Loucy (cell line): ENCODE measurements around the gene DROSHA.

Experiments
- H2AFZ ChIP-seq: fragments of 200-600 bp; sonication (generic); 2 replicates; pipeline ENCODE4 v1.6.0; 2016; ENCODE audit warnings: antibody characterized with exemption, mild to moderate bottlenecking, low read length, moderate library complexity
- H3F3A ChIP-seq: fragments of 200-600 bp; 2 replicates; pipeline ENCODE4 v1.6.0; 2016; ENCODE audit warnings: antibody characterized with exemption, low read depth, mild to moderate bottlenecking
- H3K27me3 ChIP-seq: fragments of 200-600 bp; sonication (generic); 2 replicates; pipeline ENCODE4 v1.6.1; 2014; ENCODE audit warnings: low read length, mild to moderate bottlenecking; ENCODE audit not compliant: insufficient read depth, poor library complexity, severe bottlenecking
- H3K36me3 ChIP-seq: fragments of 200-600 bp; sonication (generic); 2 replicates; pipeline ENCODE4 v1.6.1; 2016; ENCODE audit warnings: low read length; ENCODE audit not compliant: insufficient read depth
- H3K4me1 ChIP-seq: fragments of 200-600 bp; sonication (generic); 2 replicates; pipeline ENCODE4 v1.5.1; 2014; ENCODE audit warnings: low read length, mild to moderate bottlenecking; ENCODE audit not compliant: insufficient read depth, poor library complexity, severe bottlenecking
- H3K4me2 ChIP-seq: fragments of 200-600 bp; sonication (generic); 2 replicates; pipeline ENCODE4 v1.6.0; 2014; ENCODE audit warnings: antibody characterized with exemption, low read length, low read depth, mild to moderate bottlenecking; ENCODE audit not compliant: poor library complexity, severe bottlenecking
- H3K4me3 ChIP-seq: fragments of 200-600 bp; sonication (generic); 2 replicates; pipeline ENCODE4 v1.5.1; 2014; ENCODE audit warnings: low read length, mild to moderate bottlenecking, mixed read lengths; ENCODE audit not compliant: poor library complexity, severe bottlenecking
- H3K79me2 ChIP-seq: fragments of 200-600 bp; sonication (generic); 2 replicates; pipeline ENCODE4 v1.6.1; 2014; ENCODE audit warnings: low read length; ENCODE audit not compliant: insufficient read depth
- H3K9ac ChIP-seq: fragments of 200-600 bp; sonication (generic); 2 replicates; pipeline ENCODE4 v1.6.0; 2014; ENCODE audit warnings: mild to moderate bottlenecking, low read depth, low read length, moderate library complexity; ENCODE audit not compliant: poor library complexity, severe bottlenecking
- H3K9me2 ChIP-seq: fragments of 200-600 bp; sonication (generic); replicated peaks from 2 replicates; pipeline ENCODE4 v1.6.1; 2016; ENCODE audit warnings: low read depth, low read length, mixed read lengths
- H3K9me3 ChIP-seq: fragments of 200-600 bp; sonication (generic); 2 replicates; pipeline ENCODE4 v1.6.1; 2014; ENCODE audit warnings: mild to moderate bottlenecking, antibody characterized with exemption, low read length, low read depth; ENCODE audit not compliant: insufficient read depth
- H4K20me1 ChIP-seq: fragments of 200-600 bp; sonication (generic); 2 replicates; pipeline ENCODE4 v1.6.0; 2014; ENCODE audit warnings: antibody characterized with exemption, low read length, mild to moderate bottlenecking; ENCODE audit not compliant: insufficient read depth, poor library complexity, severe bottlenecking
- EZH2phosphoT487 ChIP-seq: fragments of 200-600 bp; IDR thresholded peaks from 2 replicates; pipeline ENCODE4 v1.6.1; 2018; ENCODE audit warnings: antibody characterized with exemption, mild to moderate bottlenecking, moderate library complexity, borderline replicate concordance
- TF ChIP-seq, protein P1 (sequence below): fragments of 200-600 bp; sonication (generic); conservative IDR thresholded peaks from 2 replicates; pipeline ENCODE4 v1.5.1; 2014; ENCODE audit warnings: mild to moderate bottlenecking, antibody characterized with exemption, low read length

DROSHA gene

DNA sequence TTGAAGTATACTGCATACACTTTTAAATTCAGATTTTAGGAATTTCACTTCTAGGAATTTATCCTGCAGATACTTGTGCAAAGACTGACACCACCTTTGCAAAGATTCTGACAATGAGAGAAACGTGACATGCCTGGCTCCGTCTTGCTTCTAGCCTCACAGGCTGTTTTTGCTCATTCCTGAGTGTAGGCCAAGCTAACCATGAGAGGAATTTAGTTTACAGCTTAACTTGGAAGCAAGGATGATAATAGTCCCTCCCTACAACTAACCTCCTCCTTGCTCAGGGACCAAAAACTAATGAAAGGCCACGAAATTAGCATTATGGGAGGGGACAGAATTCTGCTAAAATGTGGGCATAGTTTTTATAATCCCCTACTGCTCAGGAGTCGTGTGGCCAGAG is 31.3 kb upstream of the DROSHA start:
- no peaks in the 10 kb centered on the region for H3K36me3 ChIP-seq
- no peak for TF ChIP-seq EZH2phosphoT487
- TF ChIP-seq, protein P1, sequence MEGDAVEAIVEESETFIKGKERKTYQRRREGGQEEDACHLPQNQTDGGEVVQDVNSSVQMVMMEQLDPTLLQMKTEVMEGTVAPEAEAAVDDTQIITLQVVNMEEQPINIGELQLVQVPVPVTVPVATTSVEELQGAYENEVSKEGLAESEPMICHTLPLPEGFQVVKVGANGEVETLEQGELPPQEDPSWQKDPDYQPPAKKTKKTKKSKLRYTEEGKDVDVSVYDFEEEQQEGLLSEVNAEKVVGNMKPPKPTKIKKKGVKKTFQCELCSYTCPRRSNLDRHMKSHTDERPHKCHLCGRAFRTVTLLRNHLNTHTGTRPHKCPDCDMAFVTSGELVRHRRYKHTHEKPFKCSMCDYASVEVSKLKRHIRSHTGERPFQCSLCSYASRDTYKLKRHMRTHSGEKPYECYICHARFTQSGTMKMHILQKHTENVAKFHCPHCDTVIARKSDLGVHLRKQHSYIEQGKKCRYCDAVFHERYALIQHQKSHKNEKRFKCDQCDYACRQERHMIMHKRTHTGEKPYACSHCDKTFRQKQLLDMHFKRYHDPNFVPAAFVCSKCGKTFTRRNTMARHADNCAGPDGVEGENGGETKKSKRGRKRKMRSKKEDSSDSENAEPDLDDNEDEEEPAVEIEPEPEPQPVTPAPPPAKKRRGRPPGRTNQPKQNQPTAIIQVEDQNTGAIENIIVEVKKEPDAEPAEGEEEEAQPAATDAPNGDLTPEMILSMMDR = no peak
- H2AFZ ChIP-seq = no peak overlapping the region
- no peaks in the 10 kb centered on the region for H3F3A ChIP-seq
- no peak overlapping the region for H3K4me2 ChIP-seq
- no peaks in the 10 kb centered on the region for H4K20me1 ChIP-seq
- no peak overlapping the region for H3K9ac ChIP-seq
- no peaks in the 10 kb centered on the region for H3K79me2 ChIP-seq
- H3K9me2 ChIP-seq = no peaks in the 10 kb centered on the region
- H3K27me3 ChIP-seq = no peaks in the 10 kb centered on the region
- H3K9me3 ChIP-seq = no peaks in the 10 kb centered on the region; the same call in 1 of the 2 replicates
- no peak overlapping the region for H3K4me3 ChIP-seq
- no peaks in the 10 kb centered on the region for H3K4me1 ChIP-seq

DNA sequence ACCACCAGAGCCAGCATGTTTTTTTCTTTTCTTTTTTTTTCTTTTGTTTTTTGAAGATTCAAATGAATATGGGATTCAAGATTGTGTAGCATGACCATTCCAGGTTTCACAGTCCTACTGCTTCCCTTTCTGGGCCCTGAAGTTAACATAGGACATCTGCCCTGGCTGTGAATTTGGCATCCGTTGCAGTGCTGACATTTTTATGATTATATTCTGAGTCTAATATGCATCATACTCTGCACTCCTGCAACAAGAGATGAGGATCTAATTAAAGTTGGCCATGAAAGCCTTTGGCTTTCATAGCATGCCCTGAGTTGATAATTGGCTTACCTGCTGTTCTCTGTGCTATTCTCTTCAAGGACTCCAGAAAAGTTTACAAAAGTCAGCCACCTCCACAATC is 30.1 kb upstream of the DROSHA start:
- no peaks in the 10 kb centered on the region for H3K79me2 ChIP-seq
- H3F3A ChIP-seq = no peaks in the 10 kb centered on the region
- no peak overlapping the region for H3K4me2 ChIP-seq
- H3K9me2 ChIP-seq = no peaks in the 10 kb centered on the region
- no peaks in the 10 kb centered on the region for H3K36me3 ChIP-seq
- no peak overlapping the region for H3K4me3 ChIP-seq
- H3K9ac ChIP-seq = no peak overlapping the region
- H2AFZ ChIP-seq = no peak overlapping the region
- H4K20me1 ChIP-seq = no peaks in the 10 kb centered on the region
- TF ChIP-seq, protein P1 = no peak
- no peak for TF ChIP-seq EZH2phosphoT487
- no peaks in the 10 kb centered on the region for H3K27me3 ChIP-seq
- H3K9me3 ChIP-seq = no peaks in the 10 kb centered on the region; the same call in 1 of the 2 replicates
- H3K4me1 ChIP-seq = no peaks in the 10 kb centered on the region

GRCh38 chr5:31559942-31560341 is 28.0 kb upstream of the DROSHA start:
- H3K27me3 ChIP-seq = no peaks in the 10 kb centered on the region
- H3K9me3 ChIP-seq = no peaks in the 10 kb centered on the region
- no peaks in the 10 kb centered on the region for H3K36me3 ChIP-seq
- H3K79me2 ChIP-seq = no peaks in the 10 kb centered on the region
- no peaks in the 10 kb centered on the region for H3F3A ChIP-seq
- TF ChIP-seq, protein P1 = no peak
- no peak for TF ChIP-seq EZH2phosphoT487
- no peak overlapping the region for H3K4me2 ChIP-seq
- H3K9me2 ChIP-seq = no peaks in the 10 kb centered on the region
- H4K20me1 ChIP-seq = no peaks in the 10 kb centered on the region
- H3K4me1 ChIP-seq = no peaks in the 10 kb centered on the region
- no peak overlapping the region for H2AFZ ChIP-seq
- H3K4me3 ChIP-seq = no peak overlapping the region
- H3K9ac ChIP-seq = no peak overlapping the region
